NB4 (cell line): ENCODE measurements around the gene APP.

Experiments
- MYC ChIP-seq: IDR thresholded peaks from 2 replicates; pipeline ENCODE4 v1.6.1; 2011; ENCODE audit warnings: low read depth, low read length
- POLR2A ChIP-seq: IDR thresholded peaks from 2 replicates; pipeline ENCODE4 v1.6.1; 2011; ENCODE audit warnings: mild to moderate bottlenecking; ENCODE audit not compliant: insufficient read length; ENCODE audit errors: extremely low read depth
- TF ChIP-seq, protein P1 (sequence below): IDR thresholded peaks from one replicate; pipeline ENCODE4 v1.5.1; 2012; ENCODE audit warnings: low read depth, low read length
- TF ChIP-seq, protein P2 (sequence below): IDR thresholded peaks from 2 replicates; pipeline ENCODE4 v1.6.1; 2011; ENCODE audit warnings: low read depth, low read length

GRCh38 chr21:26131554-26131953 is 39.0 kb downstream of the APP start:
- TF ChIP-seq, protein P1, sequence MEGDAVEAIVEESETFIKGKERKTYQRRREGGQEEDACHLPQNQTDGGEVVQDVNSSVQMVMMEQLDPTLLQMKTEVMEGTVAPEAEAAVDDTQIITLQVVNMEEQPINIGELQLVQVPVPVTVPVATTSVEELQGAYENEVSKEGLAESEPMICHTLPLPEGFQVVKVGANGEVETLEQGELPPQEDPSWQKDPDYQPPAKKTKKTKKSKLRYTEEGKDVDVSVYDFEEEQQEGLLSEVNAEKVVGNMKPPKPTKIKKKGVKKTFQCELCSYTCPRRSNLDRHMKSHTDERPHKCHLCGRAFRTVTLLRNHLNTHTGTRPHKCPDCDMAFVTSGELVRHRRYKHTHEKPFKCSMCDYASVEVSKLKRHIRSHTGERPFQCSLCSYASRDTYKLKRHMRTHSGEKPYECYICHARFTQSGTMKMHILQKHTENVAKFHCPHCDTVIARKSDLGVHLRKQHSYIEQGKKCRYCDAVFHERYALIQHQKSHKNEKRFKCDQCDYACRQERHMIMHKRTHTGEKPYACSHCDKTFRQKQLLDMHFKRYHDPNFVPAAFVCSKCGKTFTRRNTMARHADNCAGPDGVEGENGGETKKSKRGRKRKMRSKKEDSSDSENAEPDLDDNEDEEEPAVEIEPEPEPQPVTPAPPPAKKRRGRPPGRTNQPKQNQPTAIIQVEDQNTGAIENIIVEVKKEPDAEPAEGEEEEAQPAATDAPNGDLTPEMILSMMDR, result no peak
- no peak for TF ChIP-seq POLR2A
- TF ChIP-seq, protein P2, sequence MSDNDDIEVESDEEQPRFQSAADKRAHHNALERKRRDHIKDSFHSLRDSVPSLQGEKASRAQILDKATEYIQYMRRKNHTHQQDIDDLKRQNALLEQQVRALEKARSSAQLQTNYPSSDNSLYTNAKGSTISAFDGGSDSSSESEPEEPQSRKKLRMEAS, result no peak
- no peak for TF ChIP-seq MYC
